Heart left ventricle (tissue), 16 donors: Measurements from ENCODE around the gene FGF9. TPM values are rescaled to one million over a fixed set of nuclear protein-coding genes. Genes with fewer than 3 reads are reported as not detected.
A peak's percentile ranks its signal among the peaks of the same experiment; 100 is the strongest.

ENCODE experiments used
- ATAC-seq, 4 donors: fragments of 200-7000 bp; cut with Tn5 transposase; one replicate each; pipeline ENCODE4 v1.9.1; 2020 to 2022; ENCODE audit warnings: moderate library complexity in 4 of 4, mild to moderate bottlenecking in 3 of 4, moderate number of reproducible peaks in 1 of 4
- DNase-seq, 5 donors: peaks; one replicate each; pipeline ENCODE4 v3.0.0-alpha.2; 2020
- H3K27ac ChIP-seq, 12 donors: fragments of 200-600 bp; sonication (generic) in 4 of 12; one replicate each; pipeline versions ENCODE4 v1.5.0 to v1.8.0; 2016 to 2022; ENCODE audit warnings: mild to moderate bottlenecking in 2 of 12
- H3K27me3 ChIP-seq, 9 donors: fragments of 200-600 bp; sonication (generic) in 2 of 9; one replicate each; pipeline versions ENCODE4 v1.5.1 to v1.8.0; 2016 to 2022; ENCODE audit warnings: mild to moderate bottlenecking in 3 of 9
- H3K36me3 ChIP-seq, 9 donors: fragments of 200-600 bp; sonication (generic) in 2 of 9; one replicate each; pipeline versions ENCODE4 v1.5.0 to v1.8.0; 2018 to 2022; ENCODE audit warnings: mild to moderate bottlenecking in 2 of 9
- H3K4me1 ChIP-seq, 12 donors: fragments of 200-600 bp; sonication (generic) in 4 of 12; one replicate each; pipeline versions ENCODE4 v1.5.0 to v1.8.0; 2016 to 2022; ENCODE audit warnings: mild to moderate bottlenecking in 3 of 12
- H3K4me3 ChIP-seq, 12 donors: fragments of 200-600 bp; sonication (generic) in 4 of 12; one replicate each; pipeline versions ENCODE4 v1.5.0 to v1.8.0; 2017 to 2022; ENCODE audit warnings: mild to moderate bottlenecking in 9 of 12, moderate library complexity in 4 of 12
- H3K9me3 ChIP-seq, 12 donors: fragments of 200-600 bp; sonication (generic) in 4 of 12; one replicate each; pipeline versions ENCODE4 v1.5.0 to v1.8.0; 2016 to 2022; ENCODE audit warnings: mild to moderate bottlenecking in 1 of 12
- POLR2A ChIP-seq, 2 donors: fragments of 450-650 bp; IDR thresholded peaks; one replicate each; pipeline ENCODE4 v1.6.1; 2017; ENCODE audit warnings: antibody characterized with exemption in 2 of 2, mild to moderate bottlenecking in 2 of 2, moderate library complexity in 2 of 2
- WGBS, 4 donors: extraction: QIAGEN DNeasy Blood & Tissue Kit in 2 of 4; methylation state at CpG; one replicate each; pipeline versions ENCODE4 v1.1.5 to v1.1.7; 2013 to 2018; 5-methylcytosine and 5-hydroxymethylcytosine counted together
- intact Hi-C, 10 donors: fragments of 100-400 bp; cut with DNase I; formaldehyde crosslinking; loops; one replicate each; pipeline versions ENCODE4 v1.11.1 to v1.14.2; 2022
- polyA plus RNA-seq, 2 donors: library from polyadenylated mRNA; stranded (reverse); fragments of 200-250 nt; gene quantifications; one replicate each; pipeline ENCODE4 v1.2.3, GENCODE V29; 2013
- total RNA-seq, 9 donors: library from RNA; depleted of rRNA in 2 of 9; stranded (reverse); fragments of >200 nt in 2 of 9; fragmentation: NEBNext Ultra II Directional in 3 of 9; extraction: Animal tissue kit (Norgen Biotek cat#: 25700) in 3 of 9; gene quantifications; one replicate each; pipeline versions ENCODE4 v1.1.0 to v1.2.4, GENCODE V29; 2016 to 2023
- TF ChIP-seq, protein P1 (sequence below), 12 donors: fragments of 200-600 bp; sonication (generic) in 4 of 12; IDR thresholded peaks; one replicate each; pipeline versions ENCODE4 v1.5.0 to v1.8.0; 2018 to 2022; ENCODE audit warnings: antibody characterized with exemption in 12 of 12, mild to moderate bottlenecking in 5 of 12
- donor health status: ischemic (EF 13 %, LVEDD 7.1; RV severe dilation, severe dysfunction).
- donor health status: healthy with polysubstance abuse.
- donor health status: DM: no; HTN: yes; CAD: no.
- donor health status: DM: no; HTN: no; CAD: no.
- donor health status: ischemic (EF 25% LVEDD 6.9; RV normal size, moderate dysfunction).
- donor health status: ischemic (EF 25% LVEDD 5.7; RV mildly dilated, moderate dysfunction).
- donor health status: healthy.
- donor health status: DM: yes; HTN: yes; CAD: no.
- donor health status: ischemic (EF 35%, LVEDD 5.7; RV mildly dilated, moderate dysfunction).
- donor health status: nonischemic (EF 11% LVEDD 7.7; RV severe dilation, severe dysfunction).
- donor health status: DM: yes; HTN: yes; CAD: no.
- donor health status: PGD.
- donor health status: ischemic (EF 29% LVEDD 5.4; RV normal size, mild dysfunction).
- donor health status: nonischemic (EF 23%, LVEDD 6.1; RV moderate dilation, normal function).

FGF9 gene
- total and polyA plus RNA-seq, 11 donors: 1.7 to 12.5 (median 7.6) TPM

DNA sequence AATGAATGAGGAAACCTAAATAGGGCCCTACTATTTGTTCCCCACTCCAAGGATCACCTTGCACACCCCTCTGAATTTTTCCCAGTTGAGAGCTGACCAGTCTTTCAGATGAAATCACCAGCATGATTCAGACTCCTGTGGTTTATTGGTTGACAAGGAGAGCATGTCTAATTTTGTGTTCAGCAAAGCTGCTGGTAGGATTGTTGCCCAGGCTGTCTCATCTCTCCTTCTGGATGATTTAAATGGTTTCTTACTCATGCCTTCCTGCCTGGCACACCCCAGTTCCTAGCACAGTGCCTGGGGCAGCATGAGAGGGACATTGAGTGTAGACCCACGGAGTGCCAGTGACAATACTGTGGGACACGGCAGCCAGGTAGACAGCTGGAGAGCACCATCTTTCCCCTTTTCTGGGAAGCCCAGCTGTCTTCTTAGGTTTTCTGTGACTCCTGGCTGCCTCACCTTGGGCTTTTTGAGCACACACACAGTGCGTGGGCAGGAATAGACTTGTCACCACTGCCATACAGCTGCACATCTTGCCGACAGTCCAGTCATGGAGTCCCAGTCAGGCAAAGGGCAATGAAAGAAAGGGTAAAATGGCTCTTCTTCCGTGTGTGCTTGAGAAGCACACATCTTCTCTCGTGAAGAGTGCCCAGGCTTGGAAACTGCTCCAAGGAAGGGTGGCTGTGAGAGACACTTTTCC is 12.3 kb downstream of the FGF9 start:
- no peak for TF ChIP-seq POLR2A (IDR thresholded peaks at IDR 0.05)
- TF ChIP-seq, protein P1, sequence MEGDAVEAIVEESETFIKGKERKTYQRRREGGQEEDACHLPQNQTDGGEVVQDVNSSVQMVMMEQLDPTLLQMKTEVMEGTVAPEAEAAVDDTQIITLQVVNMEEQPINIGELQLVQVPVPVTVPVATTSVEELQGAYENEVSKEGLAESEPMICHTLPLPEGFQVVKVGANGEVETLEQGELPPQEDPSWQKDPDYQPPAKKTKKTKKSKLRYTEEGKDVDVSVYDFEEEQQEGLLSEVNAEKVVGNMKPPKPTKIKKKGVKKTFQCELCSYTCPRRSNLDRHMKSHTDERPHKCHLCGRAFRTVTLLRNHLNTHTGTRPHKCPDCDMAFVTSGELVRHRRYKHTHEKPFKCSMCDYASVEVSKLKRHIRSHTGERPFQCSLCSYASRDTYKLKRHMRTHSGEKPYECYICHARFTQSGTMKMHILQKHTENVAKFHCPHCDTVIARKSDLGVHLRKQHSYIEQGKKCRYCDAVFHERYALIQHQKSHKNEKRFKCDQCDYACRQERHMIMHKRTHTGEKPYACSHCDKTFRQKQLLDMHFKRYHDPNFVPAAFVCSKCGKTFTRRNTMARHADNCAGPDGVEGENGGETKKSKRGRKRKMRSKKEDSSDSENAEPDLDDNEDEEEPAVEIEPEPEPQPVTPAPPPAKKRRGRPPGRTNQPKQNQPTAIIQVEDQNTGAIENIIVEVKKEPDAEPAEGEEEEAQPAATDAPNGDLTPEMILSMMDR (IDR thresholded peaks at IDR 0.05): no peak
- no peaks in the 10 kb centered on the region for H3K9me3 ChIP-seq
- ATAC-seq (peak in 3 of 4 donors; percentile 76 to 80 (median 79)), DNase-seq (no peak)
- peaks cover 0 to 14% (median 0%) of the 10 kb centered on the region in 12 donors for H3K4me1 ChIP-seq
- WGBS, 4 donors: 83 to 87% (median 85%) methylated on average over 6 of the region's 6 CpGs
- H3K27me3 ChIP-seq: peaks cover 0 to 10% (median 0%) of the 10 kb centered on the region in 9 donors
- H3K27ac ChIP-seq: peak overlapping the region in 7 of 12 donors; percentile 14 to 65 (median 46)
- peaks cover 0 to 4% (median 0%) of the 10 kb centered on the region in 9 donors for H3K36me3 ChIP-seq
- H3K4me3 ChIP-seq: no peak overlapping the region
- intact Hi-C loops: no loop called here

DNA sequence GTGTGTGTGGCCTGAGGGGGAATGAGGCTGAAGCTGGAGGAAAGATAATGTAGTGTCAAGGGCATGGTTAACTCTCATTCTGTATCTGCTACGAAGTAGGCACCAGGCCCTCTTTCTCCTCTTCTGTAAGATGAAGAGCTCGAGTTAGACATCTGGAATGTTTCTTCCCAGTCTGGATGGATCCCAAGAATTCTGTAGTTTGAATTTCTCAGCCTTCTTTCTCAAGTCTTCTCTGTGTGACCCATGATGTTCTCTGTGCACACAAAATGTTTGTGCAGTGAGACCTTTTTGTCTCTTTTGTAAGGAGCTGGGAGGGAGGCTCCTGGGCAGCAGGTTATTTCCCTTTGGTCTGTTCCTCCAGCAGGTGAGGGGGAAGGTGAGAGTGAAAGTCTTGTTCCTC is 13.7 kb downstream of the FGF9 start:
- intact Hi-C loops: no loop called here
- Histone ChIP-seq H3K4me1 (peaks cover 0 to 14% (median 3%) of the 10 kb centered on the region in 12 donors), H3K27me3 (peaks cover 0 to under 1% (median 0%) of the 10 kb centered on the region in 9 donors), H3K4me3 (no peak overlapping the region), H3K9me3 (no peaks in the 10 kb centered on the region), H3K36me3 (peaks cover 0 to 4% (median 0%) of the 10 kb centered on the region in 9 donors), H3K27ac (peak overlapping the region in 1 of 12 donors; percentile 15)
- WGBS, 4 donors: 18 to 45% (median 34%) methylated on average over 2 of the region's 2 CpGs
- no peak for ATAC-seq
- TF ChIP-seq, protein P1 (IDR thresholded peaks at IDR 0.05): no peak
- TF ChIP-seq POLR2A (IDR thresholded peaks at IDR 0.05): no peak
- no peak for DNase-seq

DNA sequence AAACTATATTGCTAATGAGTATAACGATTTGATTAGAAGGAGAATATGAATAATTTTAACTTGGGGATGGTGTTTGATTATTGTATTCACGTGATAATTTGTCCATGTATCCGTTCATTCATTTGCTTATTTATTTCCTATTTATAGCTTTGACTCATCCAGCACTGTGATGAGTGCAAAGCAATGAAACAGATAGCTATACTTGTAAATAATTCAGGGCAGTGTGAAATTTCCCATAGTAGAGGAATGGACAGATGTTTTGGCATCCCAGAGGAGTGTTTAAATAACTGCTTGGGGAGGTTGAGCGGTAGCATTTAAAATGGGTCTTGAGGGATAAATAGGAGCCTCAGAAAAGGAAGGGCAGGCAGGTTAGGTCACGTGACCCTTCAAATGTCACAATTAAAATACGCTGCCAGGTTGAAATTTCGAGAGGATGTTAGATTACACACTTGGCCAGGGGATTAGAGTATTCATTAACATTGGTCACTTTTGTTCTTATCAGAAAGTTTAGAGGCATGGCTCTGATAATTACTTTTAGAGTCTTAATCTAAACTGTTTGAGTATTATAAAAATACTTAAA is 14.7 kb downstream of the FGF9 start:
- ATAC-seq: peak in 1 of 4 donors; percentile 35
- intact Hi-C loops: no loop called here
- peaks cover 0 to 17% (median 3%) of the 10 kb centered on the region in 12 donors for H3K4me1 ChIP-seq
- no peaks in the 10 kb centered on the region for H3K9me3 ChIP-seq
- no peak overlapping the region for H3K27ac ChIP-seq
- DNase-seq: no peak
- 63 to 69% (median 66%) methylated on average over 7 of the region's 7 CpGs for WGBS, 4 donors
- TF ChIP-seq POLR2A (IDR thresholded peaks at IDR 0.05): no peak
- TF ChIP-seq, protein P1 (IDR thresholded peaks at IDR 0.05): no peak
- H3K4me3 ChIP-seq: no peak overlapping the region
- H3K27me3 ChIP-seq: no peaks in the 10 kb centered on the region
- peaks cover 0 to 4% (median 0%) of the 10 kb centered on the region in 9 donors for H3K36me3 ChIP-seq

- H3K9me3 ChIP-seq: no peaks in the 10 kb centered on the region
- H3K4me1 ChIP-seq: peaks cover 0 to 14% (median 1%) of the 10 kb centered on the region in 12 donors
- no peak for ATAC-seq
- no peak overlapping the region for H3K27ac ChIP-seq
- H3K4me3 ChIP-seq: no peak overlapping the region
- peaks cover 0 to 4% (median 0%) of the 10 kb centered on the region in 9 donors for H3K36me3 ChIP-seq
- TF ChIP-seq POLR2A (IDR thresholded peaks at IDR 0.05): no peak
- TF ChIP-seq, protein P1 (IDR thresholded peaks at IDR 0.05): no peak
- WGBS, 4 donors: 82 to 91% (median 89%) methylated on average over 5 of the region's 5 CpGs
- intact Hi-C loops: no loop called here
- DNase-seq: no peak
- no peaks in the 10 kb centered on the region for H3K27me3 ChIP-seq
These were observed 16.0 kb downstream of the FGF9 start for GRCh38 chr13:21686751-21687391.
